ENCODE data around the gene EIF3F. TPM values are rescaled to one million over a fixed set of nuclear protein-coding genes. Genes with fewer than 3 reads are reported as not detected.

Gene EIF3F
- total and polyA plus RNA-seq, 5 donors from 2014 or later = 331 to 507 (median 458) TPM

DNA sequence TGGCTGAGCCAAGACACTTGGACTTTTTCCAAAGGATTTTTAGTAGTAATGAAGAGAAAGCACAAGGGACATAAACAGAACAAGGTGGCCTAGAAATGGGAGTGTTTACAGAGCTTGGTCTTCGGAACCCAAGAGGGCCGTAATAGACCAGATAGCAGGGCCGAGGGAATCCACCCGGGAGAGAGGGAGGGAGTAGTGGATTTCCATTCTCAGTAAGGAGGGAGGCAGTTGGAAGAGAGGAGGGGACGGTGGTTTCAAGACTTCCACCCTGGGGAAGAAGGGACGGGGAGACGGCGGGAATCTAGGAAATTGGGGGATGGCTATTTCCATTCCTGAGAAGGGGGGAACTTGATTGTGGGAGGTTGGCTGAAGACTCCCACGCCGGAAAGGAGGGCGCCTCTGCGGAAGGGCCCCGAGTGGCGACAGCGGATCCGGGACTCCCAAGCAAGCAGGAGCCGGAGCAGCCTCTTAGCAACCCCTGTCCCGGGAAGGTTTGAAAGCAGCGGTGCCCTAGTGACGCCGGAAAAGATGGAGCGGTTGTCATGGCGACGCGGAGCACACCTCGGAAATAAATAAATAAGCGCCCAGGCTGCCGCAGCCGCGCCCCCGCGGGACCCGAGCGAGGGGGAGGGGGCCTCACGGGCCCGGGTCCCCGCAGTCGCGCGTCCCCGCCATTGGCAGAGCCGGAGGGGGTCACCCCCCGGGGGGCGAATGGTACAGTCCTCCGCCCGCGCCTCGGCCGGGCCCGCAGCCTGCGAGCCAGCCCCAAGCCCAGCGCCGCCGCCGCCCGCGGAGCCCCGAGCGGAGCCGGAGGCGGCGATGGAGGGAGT is 31.6 kb downstream of the EIF3F start:
- Histone ChIP-seq H3K36me3 (ENCODE audit: control insufficient read depth, insufficient read depth, low read length) (no peaks in the 10 kb centered on the region), H3K4me1 (ENCODE audit: control insufficient read depth, insufficient read depth, low read length, poor library complexity, severe bottlenecking) (peaks cover 17% of the 10 kb centered on the region), H3K27ac (ENCODE audit: insufficient read depth, low read length, poor library complexity, severe bottlenecking) (peak overlapping the region; percentile 34), H3K4me3 (ENCODE audit: low read depth, low read length) (peak overlapping the region; percentile 37), H3K9me3 (ENCODE audit: control insufficient read depth in 2 of 2, low read length in 2 of 2) (no peaks in the 10 kb centered on the region), H3K27me3 (ENCODE audit: control insufficient read depth, insufficient read depth, low read length) (peaks cover 27% of the 10 kb centered on the region)
- peak overlapping the region; percentile 71 to 87 (median 83) for H3K4me3 Mint-ChIP-seq
- H3K9me3 Mint-ChIP-seq = peaks cover 0 to 2% (median 0%) of the 10 kb centered on the region in 7 donors
- ATAC-seq (ENCODE audit: low read depth in 2 of 2) (peak; percentile 60 to 63), DNase-seq (peak; percentile 65 to 82 (median 80))
- peaks cover 11 to 20% (median 12%) of the 10 kb centered on the region in 4 donors for H3K4me1 Mint-ChIP-seq
- no peaks in the 10 kb centered on the region for H3K36me3 Mint-ChIP-seq
- H3K27ac Mint-ChIP-seq = peak overlapping the region in 2 of 3 donors; percentile 86 to 91
- peaks cover 41% of the 10 kb centered on the region for H3K27me3 Mint-ChIP-seq

DNA sequence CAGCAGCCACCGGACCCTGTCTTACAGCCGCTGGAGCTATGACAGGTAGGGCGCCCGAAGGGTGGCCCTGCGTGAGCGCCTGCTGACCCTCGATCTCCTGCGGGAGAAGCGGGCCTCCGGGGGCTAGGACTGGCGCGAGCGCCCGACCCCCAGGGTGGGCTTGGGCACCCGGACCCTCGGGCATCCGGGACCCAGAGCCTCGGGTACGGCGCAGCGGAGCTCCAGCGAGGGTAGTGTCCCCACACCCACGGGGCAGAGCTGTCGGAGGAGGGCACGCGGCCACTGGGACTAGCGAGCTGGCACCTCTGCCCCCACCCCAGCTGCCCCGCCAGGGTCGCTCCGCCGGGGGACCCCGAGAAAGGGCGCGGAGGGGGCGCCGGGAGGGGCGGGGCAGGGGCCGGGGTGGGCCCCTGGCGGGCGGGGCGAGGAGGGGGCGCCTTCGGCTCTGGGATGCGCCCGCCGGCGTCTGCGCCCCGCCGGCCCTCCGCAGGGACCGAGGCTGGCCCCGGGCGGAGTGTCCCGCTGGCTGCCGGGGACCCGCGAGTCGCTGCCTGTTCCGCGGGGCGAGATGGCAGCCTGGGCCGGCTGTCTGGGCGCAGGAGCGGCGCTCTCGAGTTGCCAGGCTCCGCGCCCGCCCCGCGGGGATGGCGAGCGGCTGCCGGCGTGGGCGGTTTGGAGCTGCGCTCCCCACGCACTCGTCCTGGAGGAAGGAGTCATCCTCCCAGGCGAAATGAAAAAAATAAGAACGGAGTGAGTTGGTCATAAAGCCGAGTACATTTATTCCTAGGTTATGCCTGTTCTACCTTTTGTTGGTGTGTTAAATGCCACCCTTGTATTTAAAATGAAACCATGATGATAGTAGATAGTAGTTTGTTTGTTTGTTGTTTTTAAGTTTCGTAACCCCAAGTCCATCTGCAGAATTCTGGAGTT is 32.4 kb downstream of the EIF3F start:
- no peaks in the 10 kb centered on the region for H3K36me3 Mint-ChIP-seq
- Histone ChIP-seq H3K27me3 (ENCODE audit: control insufficient read depth, insufficient read depth, low read length) (peaks cover 27% of the 10 kb centered on the region), H3K4me1 (ENCODE audit: control insufficient read depth, insufficient read depth, low read length, poor library complexity, severe bottlenecking) (peaks cover 17% of the 10 kb centered on the region), H3K4me3 (ENCODE audit: low read depth, low read length) (peak overlapping the region; percentile 86), H3K36me3 (ENCODE audit: control insufficient read depth, insufficient read depth, low read length) (no peaks in the 10 kb centered on the region), H3K9me3 (ENCODE audit: control insufficient read depth in 2 of 2, low read length in 2 of 2) (no peaks in the 10 kb centered on the region), H3K27ac (ENCODE audit: insufficient read depth, low read length, poor library complexity, severe bottlenecking) (peak overlapping the region; percentile 34)
- H3K27me3 Mint-ChIP-seq = peaks cover 34% of the 10 kb centered on the region
- peak overlapping the region in 2 of 3 donors; percentile 61 to 86 for H3K27ac Mint-ChIP-seq
- DNase-seq (peak in 1 of 3 donors; percentile 25), ATAC-seq (ENCODE audit: low read depth in 2 of 2) (peak; percentile 17 to 26)
- H3K4me3 Mint-ChIP-seq = peak overlapping the region; percentile 61 to 96 (median 74)
- H3K4me1 Mint-ChIP-seq = peaks cover 11 to 20% (median 12%) of the 10 kb centered on the region in 4 donors
- peaks cover 0 to 2% (median 0%) of the 10 kb centered on the region in 7 donors for H3K9me3 Mint-ChIP-seq

DNA sequence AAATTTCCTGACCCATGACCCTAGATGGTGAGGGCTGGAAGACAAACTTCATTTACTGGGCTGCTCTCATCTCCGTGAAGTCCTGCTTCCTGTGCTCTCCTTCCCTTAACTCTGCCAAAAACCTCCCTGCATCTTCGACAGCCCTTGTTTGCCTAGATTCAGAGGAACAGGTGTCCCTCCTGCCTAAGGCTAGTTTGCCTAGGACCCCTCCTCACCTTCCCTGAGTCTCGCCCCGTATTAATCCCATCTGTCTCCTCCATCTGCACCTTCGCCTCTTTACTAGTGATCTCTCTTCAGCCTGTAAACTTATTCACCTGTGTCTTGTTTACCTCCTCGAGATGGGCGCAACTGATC is 33.1 kb downstream of the EIF3F start:
- Mint-ChIP-seq H3K27ac (peak overlapping the region in 2 of 3 donors; percentile 61 to 86), H3K4me3 (peak overlapping the region; percentile 61 to 96 (median 74)), H3K9me3 (peaks cover 0 to 2% (median 0%) of the 10 kb centered on the region in 7 donors), H3K4me1 (peaks cover 11 to 20% (median 12%) of the 10 kb centered on the region in 4 donors), H3K36me3 (no peaks in the 10 kb centered on the region), H3K27me3 (peaks cover 34% of the 10 kb centered on the region)
- Histone ChIP-seq H3K27me3 (ENCODE audit: control insufficient read depth, insufficient read depth, low read length) (peaks cover 24% of the 10 kb centered on the region), H3K4me1 (ENCODE audit: control insufficient read depth, insufficient read depth, low read length, poor library complexity, severe bottlenecking) (peaks cover 17% of the 10 kb centered on the region), H3K27ac (ENCODE audit: insufficient read depth, low read length, poor library complexity, severe bottlenecking) (no peak overlapping the region), H3K36me3 (ENCODE audit: control insufficient read depth, insufficient read depth, low read length) (no peaks in the 10 kb centered on the region), H3K9me3 (ENCODE audit: control insufficient read depth in 2 of 2, low read length in 2 of 2) (no peaks in the 10 kb centered on the region), H3K4me3 (ENCODE audit: low read depth, low read length) (peak overlapping the region; percentile 86)
- no peak for DNase-seq
- no peak for ATAC-seq (ENCODE audit: low read depth in 2 of 2)

DNA sequence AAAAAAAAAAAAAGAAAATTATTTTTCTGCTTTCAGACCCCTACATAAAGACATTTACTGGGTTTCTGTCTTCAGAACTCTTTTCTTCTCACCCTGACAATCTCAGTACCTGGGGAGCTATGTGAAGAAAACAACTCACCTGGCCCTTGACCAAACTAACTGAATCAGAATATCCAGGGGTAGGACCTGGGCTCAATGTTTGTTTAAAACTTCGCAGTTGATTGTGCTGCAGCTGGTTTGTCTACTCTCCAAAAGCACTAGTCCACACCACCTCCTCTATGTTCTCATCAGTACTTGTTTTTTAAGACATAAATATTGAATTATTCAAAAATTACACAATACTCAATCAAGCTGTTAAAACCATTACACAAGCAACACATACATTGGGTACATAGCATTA is 34.8 kb downstream of the EIF3F start:
- Mint-ChIP-seq H3K36me3 (no peaks in the 10 kb centered on the region), H3K9me3 (peaks cover 0 to 2% (median 0%) of the 10 kb centered on the region in 7 donors), H3K4me1 (peaks cover 11 to 20% (median 12%) of the 10 kb centered on the region in 4 donors), H3K27ac (no peak overlapping the region), H3K27me3 (peaks cover 23% of the 10 kb centered on the region), H3K4me3 (peak overlapping the region in 1 of 4 donors; percentile 48)
- H3K4me3 ChIP-seq (ENCODE audit: low read depth, low read length) = no peak overlapping the region
- ATAC-seq (ENCODE audit: low read depth in 2 of 2) (no peak), DNase-seq (no peak)
- peaks cover 17% of the 10 kb centered on the region for H3K4me1 ChIP-seq (ENCODE audit: control insufficient read depth, insufficient read depth, low read length, poor library complexity, severe bottlenecking)
- H3K27ac ChIP-seq (ENCODE audit: insufficient read depth, low read length, poor library complexity, severe bottlenecking) = no peak overlapping the region
- H3K9me3 ChIP-seq (ENCODE audit: control insufficient read depth in 2 of 2, low read length in 2 of 2) = no peaks in the 10 kb centered on the region
- H3K36me3 ChIP-seq (ENCODE audit: control insufficient read depth, insufficient read depth, low read length) = no peaks in the 10 kb centered on the region
- H3K27me3 ChIP-seq (ENCODE audit: control insufficient read depth, insufficient read depth, low read length) = peaks cover 20% of the 10 kb centered on the region

DNA sequence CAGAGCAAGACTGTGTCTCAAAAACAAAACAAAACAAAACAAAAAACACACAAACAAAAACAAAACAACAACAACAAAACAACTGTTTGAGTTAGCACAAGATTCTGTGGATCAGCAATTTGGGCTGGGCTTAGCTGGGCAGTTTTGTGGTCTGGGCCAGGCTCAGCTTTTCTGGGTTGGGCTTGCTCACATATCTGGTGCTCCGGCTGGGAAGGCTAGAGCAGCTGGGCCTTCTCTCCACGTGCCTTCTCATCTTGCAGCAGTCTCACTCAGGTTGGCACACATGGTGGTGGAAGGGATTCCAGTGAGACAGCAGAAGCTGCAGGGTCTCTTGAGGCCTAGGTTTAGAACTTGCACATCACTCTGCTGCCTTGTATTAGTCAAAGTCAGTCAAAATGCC is 35.7 kb downstream of the EIF3F start:
- H3K4me3 Mint-ChIP-seq = no peak overlapping the region
- Histone ChIP-seq H3K4me3 (ENCODE audit: low read depth, low read length) (no peak overlapping the region), H3K36me3 (ENCODE audit: control insufficient read depth, insufficient read depth, low read length) (no peaks in the 10 kb centered on the region), H3K27me3 (ENCODE audit: control insufficient read depth, insufficient read depth, low read length) (peaks cover 13% of the 10 kb centered on the region), H3K27ac (ENCODE audit: insufficient read depth, low read length, poor library complexity, severe bottlenecking) (no peak overlapping the region), H3K4me1 (ENCODE audit: control insufficient read depth, insufficient read depth, low read length, poor library complexity, severe bottlenecking) (peaks cover 17% of the 10 kb centered on the region), H3K9me3 (ENCODE audit: control insufficient read depth in 2 of 2, low read length in 2 of 2) (no peaks in the 10 kb centered on the region)
- no peak overlapping the region for H3K27ac Mint-ChIP-seq
- H3K36me3 Mint-ChIP-seq = no peaks in the 10 kb centered on the region
- H3K9me3 Mint-ChIP-seq = peaks cover 0 to 2% (median 0%) of the 10 kb centered on the region in 7 donors
- H3K27me3 Mint-ChIP-seq = peaks cover 17% of the 10 kb centered on the region
- DNase-seq (no peak), ATAC-seq (ENCODE audit: low read depth in 2 of 2) (no peak)
- peaks cover 11 to 15% (median 12%) of the 10 kb centered on the region in 4 donors for H3K4me1 Mint-ChIP-seq

DNA sequence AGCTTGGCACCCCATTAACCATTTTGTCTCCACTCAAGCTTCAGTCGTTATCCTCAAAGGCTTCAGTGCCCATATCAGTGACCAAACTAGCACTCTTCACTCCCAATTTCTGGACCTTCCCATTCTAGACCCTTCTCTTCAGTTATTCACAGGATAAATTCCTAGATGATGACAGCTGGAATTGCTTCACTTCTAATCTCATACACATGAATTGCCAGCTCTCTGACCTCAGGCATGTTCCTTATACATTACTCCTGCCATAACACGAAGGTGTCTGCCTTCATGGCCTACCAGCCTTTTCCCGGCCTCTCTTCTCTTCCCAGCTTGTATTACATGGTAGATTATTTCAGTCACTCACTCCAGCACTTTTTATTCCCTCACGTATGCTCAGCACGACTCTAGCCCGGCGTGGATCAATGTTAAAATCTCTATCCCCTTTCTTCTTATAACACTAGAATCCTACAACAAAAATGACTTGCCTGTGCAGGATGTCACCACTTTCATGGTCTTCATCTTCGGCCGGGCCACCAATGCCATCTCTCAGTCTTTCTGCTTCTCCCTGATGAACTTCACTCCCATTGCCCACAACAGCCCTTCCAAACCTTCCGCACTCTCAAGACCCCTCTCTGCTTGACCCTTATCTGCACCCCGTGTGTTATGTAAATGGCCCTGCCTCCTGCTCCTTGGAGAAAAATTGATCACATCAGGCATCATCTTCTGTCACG is 36.9 kb downstream of the EIF3F start:
- Mint-ChIP-seq H3K27ac (no peak overlapping the region), H3K36me3 (no peaks in the 10 kb centered on the region)

DNA sequence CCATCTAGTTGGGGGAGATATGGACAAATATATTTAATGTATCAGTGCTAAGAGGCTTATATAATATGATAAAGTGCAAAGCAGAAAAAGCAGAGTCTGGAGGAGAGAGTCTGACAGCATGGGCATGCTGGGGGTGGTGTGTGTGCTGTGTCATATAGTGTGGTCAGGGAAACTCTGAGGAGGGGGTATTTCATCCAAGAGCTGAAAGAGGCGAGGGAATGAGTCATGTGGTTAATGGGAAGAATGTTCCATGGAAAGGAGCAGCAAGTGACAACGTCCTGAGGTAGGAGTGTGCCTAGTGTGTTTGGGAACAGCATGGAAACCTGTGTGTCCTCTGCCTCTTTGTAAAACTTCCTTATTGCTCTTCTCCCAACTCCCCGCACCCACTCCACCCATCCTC is 38.0 kb downstream of the EIF3F start:
- Histone ChIP-seq H3K27ac (ENCODE audit: insufficient read depth, low read length, poor library complexity, severe bottlenecking) (no peak overlapping the region), H3K27me3 (ENCODE audit: control insufficient read depth, insufficient read depth, low read length) (peaks cover 11% of the 10 kb centered on the region), H3K36me3 (ENCODE audit: control insufficient read depth, insufficient read depth, low read length) (no peaks in the 10 kb centered on the region), H3K4me1 (ENCODE audit: control insufficient read depth, insufficient read depth, low read length, poor library complexity, severe bottlenecking) (peaks cover 2% of the 10 kb centered on the region), H3K9me3 (ENCODE audit: control insufficient read depth in 2 of 2, low read length in 2 of 2) (no peaks in the 10 kb centered on the region), H3K4me3 (ENCODE audit: low read depth, low read length) (no peak overlapping the region)
- Mint-ChIP-seq H3K27me3 (peaks cover 10% of the 10 kb centered on the region), H3K36me3 (no peaks in the 10 kb centered on the region), H3K27ac (no peak overlapping the region), H3K4me1 (peaks cover 4 to 10% (median 5%) of the 10 kb centered on the region in 4 donors), H3K4me3 (no peak overlapping the region), H3K9me3 (no peaks in the 10 kb centered on the region)
- DNase-seq = no peak
- no peak for ATAC-seq (ENCODE audit: low read depth in 2 of 2)

More for the DNA sequence above, 36.9 kb downstream of the EIF3F start:
- Histone ChIP-seq H3K36me3 (ENCODE audit: control insufficient read depth, insufficient read depth, low read length) (no peaks in the 10 kb centered on the region), H3K9me3 (ENCODE audit: control insufficient read depth in 2 of 2, low read length in 2 of 2) (no peaks in the 10 kb centered on the region), H3K27ac (ENCODE audit: insufficient read depth, low read length, poor library complexity, severe bottlenecking) (no peak overlapping the region), H3K4me3 (ENCODE audit: low read depth, low read length) (no peak overlapping the region), H3K27me3 (ENCODE audit: control insufficient read depth, insufficient read depth, low read length) (peaks cover 13% of the 10 kb centered on the region), H3K4me1 (ENCODE audit: control insufficient read depth, insufficient read depth, low read length, poor library complexity, severe bottlenecking) (peaks cover 11% of the 10 kb centered on the region)
- Mint-ChIP-seq H3K9me3 (no peaks in the 10 kb centered on the region), H3K4me1 (peaks cover 7 to 11% (median 7%) of the 10 kb centered on the region in 4 donors), H3K4me3 (no peak overlapping the region), H3K27me3 (peaks cover 10% of the 10 kb centered on the region)
- no peak for DNase-seq
- ATAC-seq (ENCODE audit: low read depth in 2 of 2) = no peak

Measured in CD4-positive, CD25-positive, alpha-beta regulatory T cell (primary cell).